WTC11 (cell line): ENCODE data around the gene PPIP5K2. TPM values are rescaled to one million over a fixed set of nuclear protein-coding genes. Genes with fewer than 3 reads are reported as not detected.

Source experiments
- ATAC-seq: fragments of 200-7000 bp; cut with Tn5 transposase; 2 replicates; pipeline ENCODE4 v1.10.0; 2021; ENCODE audit warnings: mild to moderate bottlenecking, moderate library complexity
- CTCF ChIA-PET: fragments of 300-600 bp; sonication (Branson Sonifier 250); formaldehyde crosslinking; loops from one replicate; lab custom pipeline; 2021; ENCODE audit warnings: antibody characterized with exemption; lab: Charles Lee
- POLR2A ChIA-PET: fragments of 350-600 bp; sonication (Branson Sonifier 250); formaldehyde crosslinking; loops from one replicate; lab custom pipeline; 2021; ENCODE audit warnings: antibody characterized with exemption; lab: Charles Lee
- DNase-seq: peaks from one replicate; pipeline ENCODE4 v3.0.0; 2021; ENCODE audit warnings: low spot score
- H3K27ac Mint-ChIP-seq: 2 replicates; pipeline ENCODE4 v1.8.0; 2021; ENCODE audit warnings: mixed read lengths
- H3K27me3 Mint-ChIP-seq: 2 replicates; pipeline ENCODE4 v1.8.0; 2021; ENCODE audit warnings: low read depth, mild to moderate bottlenecking, moderate library complexity, mixed read lengths
- H3K36me3 Mint-ChIP-seq: 2 replicates; pipeline ENCODE4 v1.8.0; 2021; ENCODE audit warnings: mixed read lengths
- H3K4me1 Mint-ChIP-seq: 2 replicates; pipeline ENCODE4 v1.8.0; 2022; ENCODE audit warnings: mixed read lengths
- H3K4me3 Mint-ChIP-seq: 2 replicates; pipeline ENCODE4 v1.8.0; 2021; ENCODE audit warnings: mild to moderate bottlenecking, moderate library complexity, mixed read lengths
- H3K9me3 Mint-ChIP-seq: 2 replicates; pipeline ENCODE4 v1.8.0; 2021; ENCODE audit warnings: mixed read lengths
- ATF1 ChIP-seq: sonication (generic); formaldehyde crosslinking; IDR thresholded peaks from 2 replicates; pipeline ENCODE4 v1.8.1; 2023; ENCODE audit warnings: mild to moderate bottlenecking, moderate library complexity, missing genetic modification reagents
- CBFB ChIP-seq: sonication (generic); formaldehyde crosslinking; IDR thresholded peaks from 2 replicates; pipeline ENCODE4 v1.8.1; 2022; ENCODE audit warnings: mild to moderate bottlenecking, low read depth, missing genetic modification reagents
- FOXP1 ChIP-seq: sonication (generic); formaldehyde crosslinking; IDR thresholded peaks from 2 replicates; pipeline ENCODE4 v1.8.0; 2022; ENCODE audit warnings: missing genetic modification reagents, mild to moderate bottlenecking, moderate library complexity, borderline replicate concordance
- RELA ChIP-seq: sonication (generic); formaldehyde crosslinking; IDR thresholded peaks from 2 replicates; pipeline ENCODE4 v1.8.1; 2022; ENCODE audit warnings: missing genetic modification reagents, mild to moderate bottlenecking, borderline replicate concordance
- SMAD4 ChIP-seq: sonication (generic); formaldehyde crosslinking; IDR thresholded peaks from 2 replicates; pipeline ENCODE4 v1.8.0; 2022; ENCODE audit warnings: mild to moderate bottlenecking, missing genetic modification reagents
- SP1 ChIP-seq: sonication (generic); formaldehyde crosslinking; conservative IDR thresholded peaks from 2 replicates; pipeline ENCODE4 v1.8.1; 2022; ENCODE audit warnings: missing genetic modification reagents
- TCF7 ChIP-seq: sonication (generic); formaldehyde crosslinking; IDR thresholded peaks from 2 replicates; pipeline ENCODE4 v1.8.0; 2022; ENCODE audit warnings: mild to moderate bottlenecking, low read depth, missing genetic modification reagents, moderate library complexity
- TP53 ChIP-seq: sonication (generic); formaldehyde crosslinking; IDR thresholded peaks from 2 replicates; pipeline ENCODE4 v1.8.1; 2023; ENCODE audit warnings: mild to moderate bottlenecking, missing genetic modification reagents
- ZNF219 ChIP-seq: sonication (generic); formaldehyde crosslinking; IDR thresholded peaks from 2 replicates; pipeline ENCODE4 v1.8.0; 2023; ENCODE audit warnings: missing genetic modification reagents, mild to moderate bottlenecking, borderline replicate concordance
- total RNA-seq: library from RNA; stranded (reverse); gene quantifications from 3 replicates; pipeline ENCODE4 v1.2.3, GENCODE V29; 2021
- TF ChIP-seq, protein P1 (sequence below): fragments of 200-600 bp; IDR thresholded peaks from 2 replicates; pipeline ENCODE4 v1.8.0; 2022; ENCODE audit warnings: antibody characterized with exemption
- TF ChIP-seq, protein P2 (sequence below): sonication (generic); formaldehyde crosslinking; conservative IDR thresholded peaks from 2 replicates; pipeline ENCODE4 v1.8.1; 2023; ENCODE audit warnings: mild to moderate bottlenecking, low read depth, missing genetic modification reagents, moderate library complexity
- TF ChIP-seq, protein P3 (sequence below): fragments of 250-450 bp; sonication (Bioruptor Pico); IDR thresholded peaks from 2 replicates; pipeline ENCODE4 v1.9.0; 2021; ENCODE audit warnings: mild to moderate bottlenecking
- TF ChIP-seq, protein P4 (sequence below): sonication (generic); formaldehyde crosslinking; IDR thresholded peaks from 2 replicates; pipeline ENCODE4 v1.8.1; 2023; ENCODE audit warnings: mild to moderate bottlenecking, missing genetic modification reagents, moderate library complexity
- TF ChIP-seq, protein P5 (sequence below): fragments of 250-450 bp; sonication (Bioruptor Pico); IDR thresholded peaks from 2 replicates; pipeline ENCODE4 v2.1.2; 2022; ENCODE audit warnings: mild to moderate bottlenecking, moderate library complexity
- TF ChIP-seq, protein P6 (sequence below): sonication (generic); formaldehyde crosslinking; IDR thresholded peaks from 2 replicates; pipeline ENCODE4 v1.8.0; 2023; ENCODE audit warnings: missing genetic modification reagents, mild to moderate bottlenecking, borderline replicate concordance
- TF ChIP-seq, protein P7 (sequence below): sonication (generic); formaldehyde crosslinking; IDR thresholded peaks from 2 replicates; pipeline ENCODE4 v1.8.1; 2022; ENCODE audit warnings: low read depth, mild to moderate bottlenecking, moderate library complexity, missing genetic modification reagents, borderline replicate concordance

PPIP5K2 gene
- total RNA-seq, 1 experiment from 2014 or later: 67.6 TPM

DNA sequence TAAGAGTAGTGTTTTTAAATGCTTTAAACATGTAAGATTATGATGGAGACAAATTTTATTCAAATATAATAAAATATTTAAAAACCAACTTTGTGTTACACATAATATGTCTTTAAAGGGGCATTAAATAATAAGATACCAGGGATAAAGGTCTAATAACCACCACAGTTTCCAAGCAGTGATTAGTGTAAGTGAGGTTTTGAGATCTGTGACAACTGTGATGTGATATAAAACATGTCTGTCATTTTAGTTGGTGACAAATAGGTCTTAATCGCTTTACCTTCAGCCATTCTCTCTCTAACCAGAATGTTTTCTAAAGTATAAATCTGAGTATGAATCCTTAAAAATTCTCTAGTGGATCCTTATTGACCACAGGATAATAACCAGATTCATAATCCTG is 28.1 kb downstream of the PPIP5K2 start (continued):
- TF ChIP-seq, protein P1, sequence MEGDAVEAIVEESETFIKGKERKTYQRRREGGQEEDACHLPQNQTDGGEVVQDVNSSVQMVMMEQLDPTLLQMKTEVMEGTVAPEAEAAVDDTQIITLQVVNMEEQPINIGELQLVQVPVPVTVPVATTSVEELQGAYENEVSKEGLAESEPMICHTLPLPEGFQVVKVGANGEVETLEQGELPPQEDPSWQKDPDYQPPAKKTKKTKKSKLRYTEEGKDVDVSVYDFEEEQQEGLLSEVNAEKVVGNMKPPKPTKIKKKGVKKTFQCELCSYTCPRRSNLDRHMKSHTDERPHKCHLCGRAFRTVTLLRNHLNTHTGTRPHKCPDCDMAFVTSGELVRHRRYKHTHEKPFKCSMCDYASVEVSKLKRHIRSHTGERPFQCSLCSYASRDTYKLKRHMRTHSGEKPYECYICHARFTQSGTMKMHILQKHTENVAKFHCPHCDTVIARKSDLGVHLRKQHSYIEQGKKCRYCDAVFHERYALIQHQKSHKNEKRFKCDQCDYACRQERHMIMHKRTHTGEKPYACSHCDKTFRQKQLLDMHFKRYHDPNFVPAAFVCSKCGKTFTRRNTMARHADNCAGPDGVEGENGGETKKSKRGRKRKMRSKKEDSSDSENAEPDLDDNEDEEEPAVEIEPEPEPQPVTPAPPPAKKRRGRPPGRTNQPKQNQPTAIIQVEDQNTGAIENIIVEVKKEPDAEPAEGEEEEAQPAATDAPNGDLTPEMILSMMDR: no peak
- TF ChIP-seq SP1 (CRISPR knock-in tag) (no peak), TCF7 (CRISPR knock-in tag) (no peak), SMAD4 (CRISPR knock-in tag) (no peak), RELA (CRISPR knock-in tag) (no peak), FOXP1 (CRISPR knock-in tag) (no peak), CBFB (CRISPR knock-in tag) (no peak)
- TF ChIP-seq, protein P2, sequence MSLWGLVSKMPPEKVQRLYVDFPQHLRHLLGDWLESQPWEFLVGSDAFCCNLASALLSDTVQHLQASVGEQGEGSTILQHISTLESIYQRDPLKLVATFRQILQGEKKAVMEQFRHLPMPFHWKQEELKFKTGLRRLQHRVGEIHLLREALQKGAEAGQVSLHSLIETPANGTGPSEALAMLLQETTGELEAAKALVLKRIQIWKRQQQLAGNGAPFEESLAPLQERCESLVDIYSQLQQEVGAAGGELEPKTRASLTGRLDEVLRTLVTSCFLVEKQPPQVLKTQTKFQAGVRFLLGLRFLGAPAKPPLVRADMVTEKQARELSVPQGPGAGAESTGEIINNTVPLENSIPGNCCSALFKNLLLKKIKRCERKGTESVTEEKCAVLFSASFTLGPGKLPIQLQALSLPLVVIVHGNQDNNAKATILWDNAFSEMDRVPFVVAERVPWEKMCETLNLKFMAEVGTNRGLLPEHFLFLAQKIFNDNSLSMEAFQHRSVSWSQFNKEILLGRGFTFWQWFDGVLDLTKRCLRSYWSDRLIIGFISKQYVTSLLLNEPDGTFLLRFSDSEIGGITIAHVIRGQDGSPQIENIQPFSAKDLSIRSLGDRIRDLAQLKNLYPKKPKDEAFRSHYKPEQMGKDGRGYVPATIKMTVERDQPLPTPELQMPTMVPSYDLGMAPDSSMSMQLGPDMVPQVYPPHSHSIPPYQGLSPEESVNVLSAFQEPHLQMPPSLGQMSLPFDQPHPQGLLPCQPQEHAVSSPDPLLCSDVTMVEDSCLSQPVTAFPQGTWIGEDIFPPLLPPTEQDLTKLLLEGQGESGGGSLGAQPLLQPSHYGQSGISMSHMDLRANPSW: no peak
- TF ChIP-seq, protein P3, sequence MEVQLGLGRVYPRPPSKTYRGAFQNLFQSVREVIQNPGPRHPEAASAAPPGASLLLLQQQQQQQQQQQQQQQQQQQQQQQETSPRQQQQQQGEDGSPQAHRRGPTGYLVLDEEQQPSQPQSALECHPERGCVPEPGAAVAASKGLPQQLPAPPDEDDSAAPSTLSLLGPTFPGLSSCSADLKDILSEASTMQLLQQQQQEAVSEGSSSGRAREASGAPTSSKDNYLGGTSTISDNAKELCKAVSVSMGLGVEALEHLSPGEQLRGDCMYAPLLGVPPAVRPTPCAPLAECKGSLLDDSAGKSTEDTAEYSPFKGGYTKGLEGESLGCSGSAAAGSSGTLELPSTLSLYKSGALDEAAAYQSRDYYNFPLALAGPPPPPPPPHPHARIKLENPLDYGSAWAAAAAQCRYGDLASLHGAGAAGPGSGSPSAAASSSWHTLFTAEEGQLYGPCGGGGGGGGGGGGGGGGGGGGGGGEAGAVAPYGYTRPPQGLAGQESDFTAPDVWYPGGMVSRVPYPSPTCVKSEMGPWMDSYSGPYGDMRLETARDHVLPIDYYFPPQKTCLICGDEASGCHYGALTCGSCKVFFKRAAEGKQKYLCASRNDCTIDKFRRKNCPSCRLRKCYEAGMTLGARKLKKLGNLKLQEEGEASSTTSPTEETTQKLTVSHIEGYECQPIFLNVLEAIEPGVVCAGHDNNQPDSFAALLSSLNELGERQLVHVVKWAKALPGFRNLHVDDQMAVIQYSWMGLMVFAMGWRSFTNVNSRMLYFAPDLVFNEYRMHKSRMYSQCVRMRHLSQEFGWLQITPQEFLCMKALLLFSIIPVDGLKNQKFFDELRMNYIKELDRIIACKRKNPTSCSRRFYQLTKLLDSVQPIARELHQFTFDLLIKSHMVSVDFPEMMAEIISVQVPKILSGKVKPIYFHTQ: no peak
- TF ChIP-seq, protein P4, sequence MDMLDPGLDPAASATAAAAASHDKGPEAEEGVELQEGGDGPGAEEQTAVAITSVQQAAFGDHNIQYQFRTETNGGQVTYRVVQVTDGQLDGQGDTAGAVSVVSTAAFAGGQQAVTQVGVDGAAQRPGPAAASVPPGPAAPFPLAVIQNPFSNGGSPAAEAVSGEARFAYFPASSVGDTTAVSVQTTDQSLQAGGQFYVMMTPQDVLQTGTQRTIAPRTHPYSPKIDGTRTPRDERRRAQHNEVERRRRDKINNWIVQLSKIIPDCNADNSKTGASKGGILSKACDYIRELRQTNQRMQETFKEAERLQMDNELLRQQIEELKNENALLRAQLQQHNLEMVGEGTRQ (CRISPR knock-in tag): no peak

DNA sequence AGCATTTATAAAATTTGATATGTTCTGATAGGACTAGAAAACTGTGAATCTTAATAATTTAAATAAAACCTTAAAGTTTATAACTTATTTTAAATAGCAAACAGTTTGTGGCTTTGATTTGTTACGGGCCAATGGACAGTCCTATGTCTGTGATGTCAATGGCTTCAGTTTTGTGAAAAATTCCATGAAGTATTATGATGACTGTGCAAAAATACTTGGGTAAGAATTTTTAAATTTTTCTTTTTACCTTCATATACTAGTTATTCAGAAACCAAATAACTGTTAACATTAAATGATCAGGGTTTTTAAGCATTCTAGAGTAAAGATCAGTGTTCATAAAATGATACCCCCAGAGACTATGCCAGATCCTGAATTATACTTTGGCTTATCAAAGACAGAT is 31.1 kb downstream of the PPIP5K2 start:
- ATAC-seq (no peak), DNase-seq (no peak)
- Mint-ChIP-seq H3K9me3 (no peaks in the 10 kb centered on the region), H3K27ac (no peak overlapping the region), H3K4me1 (no peaks in the 10 kb centered on the region), H3K36me3 (peaks cover 7% of the 10 kb centered on the region; the same call in 1 of the 2 replicates), H3K27me3 (no peaks in the 10 kb centered on the region), H3K4me3 (no peak overlapping the region)
- TF ChIP-seq, protein P5, sequence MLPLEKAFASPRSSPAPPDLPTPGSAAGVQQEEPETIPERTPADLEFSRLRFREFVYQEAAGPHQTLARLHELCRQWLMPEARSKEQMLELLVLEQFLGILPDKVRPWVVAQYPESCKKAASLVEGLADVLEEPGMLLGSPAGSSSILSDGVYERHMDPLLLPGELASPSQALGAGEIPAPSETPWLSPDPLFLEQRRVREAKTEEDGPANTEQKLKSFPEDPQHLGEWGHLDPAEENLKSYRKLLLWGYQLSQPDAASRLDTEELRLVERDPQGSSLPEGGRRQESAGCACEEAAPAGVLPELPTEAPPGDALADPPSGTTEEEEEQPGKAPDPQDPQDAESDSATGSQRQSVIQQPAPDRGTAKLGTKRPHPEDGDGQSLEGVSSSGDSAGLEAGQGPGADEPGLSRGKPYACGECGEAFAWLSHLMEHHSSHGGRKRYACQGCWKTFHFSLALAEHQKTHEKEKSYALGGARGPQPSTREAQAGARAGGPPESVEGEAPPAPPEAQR (CRISPR knock-in tag): no peak
- ChIA-PET CTCF (no interaction called here), POLR2A (no interaction called here)

DNA sequence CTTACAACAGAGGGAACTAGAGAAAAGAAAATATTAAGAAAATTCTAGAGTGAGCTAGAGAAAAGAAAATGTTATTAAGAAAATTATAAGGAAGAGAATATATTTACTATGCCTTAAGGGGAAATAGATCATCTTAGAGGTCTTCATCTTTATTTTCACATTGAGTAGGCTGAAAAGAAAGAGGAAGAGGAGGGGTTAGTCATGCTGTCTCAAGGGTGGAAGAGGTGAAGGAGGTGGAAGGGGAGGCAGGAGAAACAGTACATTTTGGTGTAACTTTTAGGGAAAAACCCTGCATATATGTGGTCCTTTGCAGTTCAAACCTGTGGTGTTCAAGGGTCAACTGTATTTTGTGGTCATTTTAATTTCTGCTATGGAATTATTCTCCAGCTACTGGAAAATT is 46.6 kb downstream of the PPIP5K2 start:
- H3K27me3 Mint-ChIP-seq: no peaks in the 10 kb centered on the region
- H3K27ac Mint-ChIP-seq: no peak overlapping the region
- H3K4me1 Mint-ChIP-seq: 0 out of 2 replicates have a peak, but pooled peaks cover under 1% of the 10 kb centered on the region
- no peaks in the 10 kb centered on the region for H3K9me3 Mint-ChIP-seq
- H3K36me3 Mint-ChIP-seq: peaks cover 9% of the 10 kb centered on the region
- POLR2A ChIA-PET: no interaction called here
- CTCF ChIA-PET: no interaction called here
- no peak overlapping the region for H3K4me3 Mint-ChIP-seq
- no peak for ATAC-seq
- DNase-seq: no peak
- TF ChIP-seq, protein P6, sequence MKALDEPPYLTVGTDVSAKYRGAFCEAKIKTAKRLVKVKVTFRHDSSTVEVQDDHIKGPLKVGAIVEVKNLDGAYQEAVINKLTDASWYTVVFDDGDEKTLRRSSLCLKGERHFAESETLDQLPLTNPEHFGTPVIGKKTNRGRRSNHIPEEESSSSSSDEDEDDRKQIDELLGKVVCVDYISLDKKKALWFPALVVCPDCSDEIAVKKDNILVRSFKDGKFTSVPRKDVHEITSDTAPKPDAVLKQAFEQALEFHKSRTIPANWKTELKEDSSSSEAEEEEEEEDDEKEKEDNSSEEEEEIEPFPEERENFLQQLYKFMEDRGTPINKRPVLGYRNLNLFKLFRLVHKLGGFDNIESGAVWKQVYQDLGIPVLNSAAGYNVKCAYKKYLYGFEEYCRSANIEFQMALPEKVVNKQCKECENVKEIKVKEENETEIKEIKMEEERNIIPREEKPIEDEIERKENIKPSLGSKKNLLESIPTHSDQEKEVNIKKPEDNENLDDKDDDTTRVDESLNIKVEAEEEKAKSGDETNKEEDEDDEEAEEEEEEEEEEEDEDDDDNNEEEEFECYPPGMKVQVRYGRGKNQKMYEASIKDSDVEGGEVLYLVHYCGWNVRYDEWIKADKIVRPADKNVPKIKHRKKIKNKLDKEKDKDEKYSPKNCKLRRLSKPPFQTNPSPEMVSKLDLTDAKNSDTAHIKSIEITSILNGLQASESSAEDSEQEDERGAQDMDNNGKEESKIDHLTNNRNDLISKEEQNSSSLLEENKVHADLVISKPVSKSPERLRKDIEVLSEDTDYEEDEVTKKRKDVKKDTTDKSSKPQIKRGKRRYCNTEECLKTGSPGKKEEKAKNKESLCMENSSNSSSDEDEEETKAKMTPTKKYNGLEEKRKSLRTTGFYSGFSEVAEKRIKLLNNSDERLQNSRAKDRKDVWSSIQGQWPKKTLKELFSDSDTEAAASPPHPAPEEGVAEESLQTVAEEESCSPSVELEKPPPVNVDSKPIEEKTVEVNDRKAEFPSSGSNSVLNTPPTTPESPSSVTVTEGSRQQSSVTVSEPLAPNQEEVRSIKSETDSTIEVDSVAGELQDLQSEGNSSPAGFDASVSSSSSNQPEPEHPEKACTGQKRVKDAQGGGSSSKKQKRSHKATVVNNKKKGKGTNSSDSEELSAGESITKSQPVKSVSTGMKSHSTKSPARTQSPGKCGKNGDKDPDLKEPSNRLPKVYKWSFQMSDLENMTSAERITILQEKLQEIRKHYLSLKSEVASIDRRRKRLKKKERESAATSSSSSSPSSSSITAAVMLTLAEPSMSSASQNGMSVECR (CRISPR knock-in tag): no peak
- TF ChIP-seq TCF7 (CRISPR knock-in tag) (no peak), SP1 (CRISPR knock-in tag) (no peak), ATF1 (no peak), ZNF219 (CRISPR knock-in tag) (no peak), TP53 (CRISPR knock-in tag) (no peak)
- TF ChIP-seq, protein P7, sequence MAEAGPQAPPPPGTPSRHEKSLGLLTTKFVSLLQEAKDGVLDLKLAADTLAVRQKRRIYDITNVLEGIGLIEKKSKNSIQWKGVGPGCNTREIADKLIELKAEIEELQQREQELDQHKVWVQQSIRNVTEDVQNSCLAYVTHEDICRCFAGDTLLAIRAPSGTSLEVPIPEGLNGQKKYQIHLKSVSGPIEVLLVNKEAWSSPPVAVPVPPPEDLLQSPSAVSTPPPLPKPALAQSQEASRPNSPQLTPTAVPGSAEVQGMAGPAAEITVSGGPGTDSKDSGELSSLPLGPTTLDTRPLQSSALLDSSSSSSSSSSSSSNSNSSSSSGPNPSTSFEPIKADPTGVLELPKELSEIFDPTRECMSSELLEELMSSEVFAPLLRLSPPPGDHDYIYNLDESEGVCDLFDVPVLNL (CRISPR knock-in tag): no peak
- TF ChIP-seq, protein P4 (CRISPR knock-in tag): no peak
